LNCaP clone FGC (cell line): ENCODE measurements around the gene PRXL2B.

Source experiments
- DNase-seq: peaks from one replicate; pipeline ENCODE4 v3.0.0-alpha.2; 2011; ENCODE audit warnings: low read depth
- H3K4me3 ChIP-seq: 2 replicates; pipeline ENCODE4 v1.5.1; 2011; ENCODE audit warnings: mild to moderate bottlenecking, low read depth, low read length, control low read depth
- TF ChIP-seq, protein P1 (sequence below): IDR thresholded peaks from 2 replicates; pipeline ENCODE4 v1.5.1; 2012; ENCODE audit warnings: mild to moderate bottlenecking; ENCODE audit not compliant: control insufficient read depth, insufficient read depth; ENCODE audit errors: extremely low read depth

The PRXL2B gene

DNA sequence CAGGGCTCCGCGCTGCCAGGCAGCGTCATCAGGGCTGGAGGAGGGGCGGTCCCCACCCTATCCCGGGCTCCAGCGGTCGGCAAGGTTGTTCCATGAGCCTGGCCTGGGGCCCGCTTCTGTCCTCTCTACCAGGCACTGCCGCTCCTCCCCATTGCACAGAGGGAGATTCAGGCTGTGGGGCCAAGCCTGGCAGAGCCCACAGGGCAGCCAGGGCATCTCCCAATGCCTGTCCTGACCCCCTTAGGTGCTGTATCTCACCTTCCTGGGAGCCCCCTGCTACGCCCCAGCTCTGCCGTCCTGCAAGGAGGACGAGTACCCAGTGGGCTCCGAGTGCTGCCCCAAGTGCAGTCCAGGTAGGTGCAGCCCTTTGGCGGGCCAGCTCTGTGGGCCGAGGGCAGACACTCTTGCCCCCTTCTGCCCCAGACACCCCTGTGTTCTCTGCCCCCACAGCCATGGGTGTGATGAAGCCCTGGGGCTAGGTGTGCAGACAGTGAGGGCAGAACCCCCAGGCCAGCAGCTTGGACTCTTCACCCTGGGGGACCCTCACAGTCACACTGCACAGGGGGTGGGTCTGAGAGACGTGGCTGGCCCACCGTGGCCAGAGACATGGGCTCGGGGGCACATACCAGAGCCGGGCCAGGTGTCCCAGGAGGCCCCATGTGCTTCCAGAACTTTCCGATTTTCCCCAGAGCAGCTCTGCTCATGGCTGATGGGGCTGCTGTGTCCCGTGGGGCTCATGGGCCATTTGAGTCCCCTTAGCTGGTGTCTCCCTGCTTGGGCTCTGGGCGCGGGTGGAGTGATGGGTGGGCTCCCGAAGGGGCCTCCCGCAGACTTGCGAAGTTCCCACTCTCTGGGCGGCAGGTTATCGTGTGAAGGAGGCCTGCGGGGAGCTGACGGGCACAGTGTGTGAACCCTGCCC is 28.8 kb upstream of the PRXL2B start:
- H3K4me3 ChIP-seq, result no peak overlapping the region
- no peak for DNase-seq
- TF ChIP-seq, protein P1, sequence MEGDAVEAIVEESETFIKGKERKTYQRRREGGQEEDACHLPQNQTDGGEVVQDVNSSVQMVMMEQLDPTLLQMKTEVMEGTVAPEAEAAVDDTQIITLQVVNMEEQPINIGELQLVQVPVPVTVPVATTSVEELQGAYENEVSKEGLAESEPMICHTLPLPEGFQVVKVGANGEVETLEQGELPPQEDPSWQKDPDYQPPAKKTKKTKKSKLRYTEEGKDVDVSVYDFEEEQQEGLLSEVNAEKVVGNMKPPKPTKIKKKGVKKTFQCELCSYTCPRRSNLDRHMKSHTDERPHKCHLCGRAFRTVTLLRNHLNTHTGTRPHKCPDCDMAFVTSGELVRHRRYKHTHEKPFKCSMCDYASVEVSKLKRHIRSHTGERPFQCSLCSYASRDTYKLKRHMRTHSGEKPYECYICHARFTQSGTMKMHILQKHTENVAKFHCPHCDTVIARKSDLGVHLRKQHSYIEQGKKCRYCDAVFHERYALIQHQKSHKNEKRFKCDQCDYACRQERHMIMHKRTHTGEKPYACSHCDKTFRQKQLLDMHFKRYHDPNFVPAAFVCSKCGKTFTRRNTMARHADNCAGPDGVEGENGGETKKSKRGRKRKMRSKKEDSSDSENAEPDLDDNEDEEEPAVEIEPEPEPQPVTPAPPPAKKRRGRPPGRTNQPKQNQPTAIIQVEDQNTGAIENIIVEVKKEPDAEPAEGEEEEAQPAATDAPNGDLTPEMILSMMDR, result no peak

GRCh38 chr1:2558420-2558819 is 28.2 kb upstream of the PRXL2B start:
- no peak overlapping the region for H3K4me3 ChIP-seq
- TF ChIP-seq, protein P1, result no peak
- DNase-seq, result no peak

DNA sequence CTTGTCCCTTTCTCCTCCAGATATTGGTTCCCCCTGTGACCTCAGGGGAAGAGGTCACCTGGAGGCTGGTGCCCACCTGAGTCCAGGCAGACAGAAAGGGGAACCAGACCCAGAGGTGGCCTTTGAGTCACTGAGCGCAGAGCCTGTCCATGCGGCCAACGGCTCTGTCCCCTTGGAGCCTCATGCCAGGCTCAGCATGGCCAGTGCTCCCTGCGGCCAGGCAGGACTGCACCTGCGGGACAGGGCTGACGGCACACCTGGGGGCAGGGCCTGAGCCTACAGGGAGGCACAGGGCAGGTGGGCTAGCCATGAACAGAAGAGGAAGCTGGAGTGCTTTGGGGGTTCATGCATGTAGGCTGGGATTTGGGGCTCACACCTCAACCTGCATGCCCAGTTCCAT is 27.7 kb upstream of the PRXL2B start:
- H3K4me3 ChIP-seq, result no peak overlapping the region
- TF ChIP-seq, protein P1, result no peak
- no peak for DNase-seq

- TF ChIP-seq, protein P1, result no peak
- no peak overlapping the region for H3K4me3 ChIP-seq
- no peak for DNase-seq
Measured at GRCh38 chr1:2559509-2560298, 26.9 kb upstream of the PRXL2B start.

DNA sequence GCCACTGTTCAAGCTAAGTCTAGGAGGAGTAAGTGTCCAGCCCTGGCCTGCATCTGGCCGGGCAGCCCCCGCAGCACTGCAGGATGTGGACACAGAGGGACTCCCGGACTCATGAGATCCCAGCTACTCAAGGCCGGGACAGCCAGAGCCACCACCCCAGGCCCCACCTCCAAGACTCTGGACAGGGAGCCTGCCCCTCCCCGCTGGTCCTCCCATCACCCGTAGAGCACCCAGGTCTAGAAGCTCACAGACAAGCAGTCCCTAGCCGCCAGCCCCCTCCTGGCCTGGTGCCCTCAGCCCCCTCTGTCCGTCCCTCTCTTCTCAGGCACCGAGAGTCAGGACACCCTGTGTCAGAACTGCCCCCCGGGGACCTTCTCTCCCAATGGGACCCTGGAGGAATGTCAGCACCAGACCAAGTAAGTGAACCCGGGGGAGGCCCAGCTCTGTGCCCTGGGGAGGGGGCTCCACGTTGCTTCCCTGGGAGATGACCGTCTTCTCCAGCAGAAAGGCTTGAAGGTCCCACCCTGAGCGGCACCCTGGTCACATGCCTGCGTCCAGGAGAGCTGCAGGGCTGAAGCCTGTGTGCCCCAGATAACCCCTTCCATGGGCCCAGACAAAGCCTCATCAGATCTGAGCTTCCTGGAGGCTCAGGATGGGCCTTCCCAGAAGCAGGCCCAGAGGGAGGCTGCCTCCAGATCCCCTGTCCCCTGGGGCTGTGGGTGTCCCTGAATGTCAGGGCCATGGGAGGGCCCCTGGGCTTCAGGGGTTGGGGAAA is 26.1 kb upstream of the PRXL2B start:
- TF ChIP-seq, protein P1, result no peak

DNA sequence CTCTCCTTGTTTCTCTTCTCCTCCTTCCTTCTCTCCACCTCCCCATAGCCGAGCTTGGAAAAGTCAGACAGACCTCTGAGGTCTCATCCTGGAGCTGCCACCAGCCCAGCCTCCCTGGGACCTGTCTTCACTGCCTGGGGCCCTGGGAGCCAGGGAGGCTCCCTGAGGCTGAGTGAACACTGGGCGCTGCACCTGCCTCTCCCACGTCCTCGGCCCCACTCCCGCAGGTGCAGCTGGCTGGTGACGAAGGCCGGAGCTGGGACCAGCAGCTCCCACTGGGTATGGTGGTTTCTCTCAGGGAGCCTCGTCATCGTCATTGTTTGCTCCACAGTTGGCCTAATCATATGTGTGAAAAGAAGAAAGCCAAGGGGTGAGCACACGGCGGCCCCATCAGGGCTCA is 25.1 kb upstream of the PRXL2B start:
- no peak overlapping the region for H3K4me3 ChIP-seq
- TF ChIP-seq, protein P1, result no peak
- no peak for DNase-seq

More for the DNA sequence above, 26.1 kb upstream of the PRXL2B start:
- DNase-seq, result no peak
- no peak overlapping the region for H3K4me3 ChIP-seq
